Breast epithelium (tissue), 3 donors: ENCODE results near the gene POU5F1.
"Not testable (repeated sequence)": the region's sequence is repeated elsewhere in the genome, so short reads cannot be mapped to it uniquely, and the experiment has no call there.

Experiments used
- CTCF ChIP-seq, 3 donors: fragments of 450-650 bp; IDR thresholded peaks; one replicate each; pipeline ENCODE4 v1.5.1; 2016 to 2017; ENCODE audit warnings: antibody characterized with exemption in 3 of 3, mild to moderate bottlenecking in 3 of 3, moderate library complexity in 3 of 3
- POLR2A ChIP-seq: fragments of 450-650 bp; IDR thresholded peaks from one replicate; pipeline ENCODE4 v1.6.1; 2016; ENCODE audit warnings: antibody characterized with exemption, mild to moderate bottlenecking, moderate library complexity
- POLR2AphosphoS5 ChIP-seq, 3 donors: sonication (generic); formaldehyde crosslinking; IDR thresholded peaks; one replicate each; pipeline ENCODE4 v1.6.1; 2017; ENCODE audit warnings: antibody characterized with exemption in 3 of 3

- not testable (repeated sequence) for TF ChIP-seq CTCF (IDR thresholded peaks at IDR 0.05); POLR2A; POLR2AphosphoS5 (IDR thresholded peaks at IDR 0.05)
These were observed 15.2 kb upstream of the POU5F1 start for GRCh38 chr6:31185695-31186051.
